Natural killer cell (primary cell): Measurements from ENCODE around the gene DCTN2. TPM values are rescaled to one million over a fixed set of nuclear protein-coding genes. Genes with fewer than 3 reads are reported as not detected.
"Not testable (repeated sequence)": the region's sequence is repeated elsewhere in the genome, so short reads cannot be mapped to it uniquely, and the experiment has no call there.

Experiments used
- ATAC-seq, 3 donors: fragments of 150-1000 bp in 2 of 3; fragments of 200-7000 bp in 1 of 3; cut with Tn5 transposase; 1 replicate in 1 of 3; 2 replicates in 2 of 3; pipeline ENCODE4 v1.10.0; 2021; ENCODE audit warnings: mild to moderate bottlenecking in 2 of 3, moderate library complexity in 2 of 3
- DNase-seq, 2 donors: peaks; one replicate each; pipeline versions ENCODE4 v3.0.0 to v3.0.0-alpha.2; 2013 to 2021; ENCODE audit warnings: mixed read lengths in 1 of 2
- H3K27ac ChIP-seq: one replicate; pipeline ENCODE4 v1.5.1; 2013; ENCODE audit warnings: mild to moderate bottlenecking, low read length
- H3K27me3 ChIP-seq: one replicate; pipeline ENCODE4 v1.6.1; 2013; ENCODE audit warnings: low read length; ENCODE audit not compliant: control insufficient read depth, insufficient read depth
- H3K36me3 ChIP-seq: one replicate; pipeline ENCODE4 v1.6.1; 2013; ENCODE audit warnings: low read length; ENCODE audit not compliant: control insufficient read depth, insufficient read depth
- H3K4me1 ChIP-seq: one replicate; pipeline ENCODE4 v1.6.1; 2013; ENCODE audit warnings: low read length; ENCODE audit not compliant: control insufficient read depth, insufficient read depth
- H3K4me3 ChIP-seq: one replicate; pipeline ENCODE4 v1.5.1; 2013; ENCODE audit warnings: low read length
- H3K9me3 ChIP-seq: one replicate; pipeline ENCODE4 v1.6.1; 2013; ENCODE audit warnings: low read length; ENCODE audit not compliant: control insufficient read depth, insufficient read depth
- H3K27ac Mint-ChIP-seq, 2 donors: one replicate each; pipeline ENCODE4 v1.8.0; 2022; ENCODE audit warnings: mild to moderate bottlenecking in 2 of 2, mixed read lengths in 2 of 2, moderate library complexity in 1 of 2
- H3K27me3 Mint-ChIP-seq, 2 donors: one replicate each; pipeline ENCODE4 v1.8.0; 2022; ENCODE audit warnings: low read depth in 2 of 2, mixed read lengths in 2 of 2
- H3K36me3 Mint-ChIP-seq: one replicate; pipeline ENCODE4 v1.8.0; 2022; ENCODE audit warnings: mixed read lengths
- H3K4me1 Mint-ChIP-seq, 2 donors: one replicate each; pipeline ENCODE4 v1.8.0; 2022; ENCODE audit warnings: mixed read lengths in 2 of 2
- H3K4me3 Mint-ChIP-seq: one replicate; pipeline ENCODE4 v1.8.0; 2022; ENCODE audit warnings: mild to moderate bottlenecking, moderate library complexity, mixed read lengths
- H3K9me3 Mint-ChIP-seq, 2 donors: one replicate each; pipeline ENCODE4 v1.8.0; 2022; ENCODE audit warnings: mixed read lengths in 2 of 2
- WGBS: methylation state at CpG from one replicate; pipeline ENCODE4 v1.1.7; 2013; ENCODE audit warnings: missing lambda C conversion rate; ENCODE audit not compliant: insufficient coverage; 5-methylcytosine and 5-hydroxymethylcytosine counted together
- intact Hi-C: fragments of 100-400 bp; cut with micrococcal nuclease; formaldehyde crosslinking; loops from one replicate; pipeline ENCODE4 v1.14.2; 2022
- total RNA-seq, 4 donors: library from RNA; stranded (reverse); fragments of 120-200 nt in 1 of 4; gene quantifications; one replicate each; pipeline versions ENCODE4 v1.2.3 to v1.2.4, GENCODE V29; 2013 to 2022
- TF ChIP-seq, protein P1 (sequence below): fragments of 200-600 bp; IDR thresholded peaks from one replicate; pipeline ENCODE4 v1.8.0; 2022; ENCODE audit warnings: antibody characterized with exemption

The DCTN2 gene
- total RNA-seq, 3 donors from 2014 or later (not counting 1 experiment from before 2014, with no cell fraction given) = 65.5 to 76.5 (median 71.8) TPM

- H3K36me3 ChIP-seq = no peaks in the 10 kb centered on the region
- no peak for ATAC-seq
- H3K36me3 Mint-ChIP-seq = no peaks in the 10 kb centered on the region
- H3K27ac Mint-ChIP-seq = no peak overlapping the region
- no peaks in the 10 kb centered on the region for H3K9me3 ChIP-seq
- WGBS = 89% methylated on average over 6 of the region's 6 CpGs
- no peaks in the 10 kb centered on the region for H3K4me1 Mint-ChIP-seq
- no peak overlapping the region for H3K4me3 Mint-ChIP-seq
- no peak overlapping the region for H3K4me3 ChIP-seq
- no peaks in the 10 kb centered on the region for H3K27me3 ChIP-seq
- TF ChIP-seq, protein P1, sequence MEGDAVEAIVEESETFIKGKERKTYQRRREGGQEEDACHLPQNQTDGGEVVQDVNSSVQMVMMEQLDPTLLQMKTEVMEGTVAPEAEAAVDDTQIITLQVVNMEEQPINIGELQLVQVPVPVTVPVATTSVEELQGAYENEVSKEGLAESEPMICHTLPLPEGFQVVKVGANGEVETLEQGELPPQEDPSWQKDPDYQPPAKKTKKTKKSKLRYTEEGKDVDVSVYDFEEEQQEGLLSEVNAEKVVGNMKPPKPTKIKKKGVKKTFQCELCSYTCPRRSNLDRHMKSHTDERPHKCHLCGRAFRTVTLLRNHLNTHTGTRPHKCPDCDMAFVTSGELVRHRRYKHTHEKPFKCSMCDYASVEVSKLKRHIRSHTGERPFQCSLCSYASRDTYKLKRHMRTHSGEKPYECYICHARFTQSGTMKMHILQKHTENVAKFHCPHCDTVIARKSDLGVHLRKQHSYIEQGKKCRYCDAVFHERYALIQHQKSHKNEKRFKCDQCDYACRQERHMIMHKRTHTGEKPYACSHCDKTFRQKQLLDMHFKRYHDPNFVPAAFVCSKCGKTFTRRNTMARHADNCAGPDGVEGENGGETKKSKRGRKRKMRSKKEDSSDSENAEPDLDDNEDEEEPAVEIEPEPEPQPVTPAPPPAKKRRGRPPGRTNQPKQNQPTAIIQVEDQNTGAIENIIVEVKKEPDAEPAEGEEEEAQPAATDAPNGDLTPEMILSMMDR = no peak
- no peak for DNase-seq
- H3K27me3 Mint-ChIP-seq = peaks cover 12 to 19% of the 10 kb centered on the region in 2 donors
- no peaks in the 10 kb centered on the region for H3K4me1 ChIP-seq
- H3K9me3 Mint-ChIP-seq = no peaks in the 10 kb centered on the region
- intact Hi-C loops = no loop called here
- H3K27ac ChIP-seq = no peak overlapping the region
Measured at GRCh38 chr12:57568838-57569237, 21.8 kb upstream of the DCTN2 start.

- Mint-ChIP-seq H3K4me3 (no peak overlapping the region), H3K9me3 (no peaks in the 10 kb centered on the region), H3K4me1 (no peaks in the 10 kb centered on the region), H3K27ac (no peak overlapping the region), H3K36me3 (no peaks in the 10 kb centered on the region), H3K27me3 (peaks cover 26 to 28% of the 10 kb centered on the region in 2 donors)
- no peak for ATAC-seq
- DNase-seq = no peak
- Histone ChIP-seq H3K27ac (no peak overlapping the region), H3K4me3 (no peak overlapping the region), H3K27me3 (peaks cover 3% of the 10 kb centered on the region), H3K36me3 (no peaks in the 10 kb centered on the region), H3K9me3 (no peaks in the 10 kb centered on the region), H3K4me1 (no peaks in the 10 kb centered on the region)
- intact Hi-C loops = no loop called here
- WGBS = 87% methylated on average over 6 of the region's 7 CpGs
- TF ChIP-seq, protein P1 = no peak
Measured at GRCh38 chr12:57564178-57564740, 17.3 kb upstream of the DCTN2 start.

DNA sequence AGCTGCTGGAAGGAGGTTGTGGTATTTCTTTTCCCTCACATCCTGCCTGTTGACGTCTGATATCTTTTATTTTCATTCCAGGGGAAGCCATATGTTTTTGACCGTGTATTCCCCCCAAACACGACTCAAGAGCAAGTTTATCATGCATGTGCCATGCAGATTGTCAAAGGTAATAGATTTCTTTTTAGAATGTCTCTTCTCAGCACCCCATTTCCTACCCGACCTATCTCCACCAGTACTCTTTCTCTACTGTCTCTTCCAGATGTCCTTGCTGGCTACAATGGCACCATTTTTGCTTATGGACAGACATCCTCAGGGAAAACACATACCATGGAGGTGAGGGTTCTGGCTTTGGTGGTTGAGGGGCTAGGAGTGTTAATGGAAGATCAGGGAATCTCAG is 16.4 kb upstream of the DCTN2 start:
- Mint-ChIP-seq H3K4me1 (no peaks in the 10 kb centered on the region), H3K27ac (no peak overlapping the region), H3K36me3 (no peaks in the 10 kb centered on the region), H3K4me3 (no peak overlapping the region), H3K9me3 (no peaks in the 10 kb centered on the region), H3K27me3 (peaks cover 25 to 28% of the 10 kb centered on the region in 2 donors)
- intact Hi-C loops = no loop called here
- Histone ChIP-seq H3K4me3 (no peak overlapping the region), H3K4me1 (no peaks in the 10 kb centered on the region), H3K36me3 (no peaks in the 10 kb centered on the region), H3K27ac (no peak overlapping the region), H3K27me3 (peaks cover 3% of the 10 kb centered on the region), H3K9me3 (no peaks in the 10 kb centered on the region)
- TF ChIP-seq, protein P1 = no peak
- DNase-seq = no peak
- no peak for ATAC-seq
- WGBS = 27% methylated on average over 4 of the region's 4 CpGs

DNA sequence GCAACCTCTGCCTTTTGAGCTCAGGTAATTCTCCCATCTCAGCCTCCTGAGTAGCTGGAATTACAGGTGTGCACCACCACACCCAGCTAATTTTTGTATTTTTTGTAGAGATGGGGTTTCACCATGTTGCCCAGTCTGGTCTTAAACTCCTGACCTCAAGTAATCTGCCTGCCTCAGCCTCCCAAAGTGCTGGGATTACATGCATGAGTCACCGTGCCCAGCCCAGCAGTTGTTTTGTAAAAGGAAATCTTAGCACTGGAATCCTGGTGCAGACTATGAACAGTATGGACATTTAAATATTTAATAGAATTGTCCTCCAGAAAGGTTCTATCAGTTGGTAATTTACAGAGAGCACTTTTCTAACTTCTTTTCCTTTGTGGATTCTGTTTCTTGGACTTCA is 14.1 kb upstream of the DCTN2 start:
- not testable (repeated sequence) for H3K36me3 Mint-ChIP-seq, ATAC-seq, H3K9me3 Mint-ChIP-seq

More for the DNA sequence above, 14.1 kb upstream of the DCTN2 start:
- intact Hi-C loops, H3K4me1 ChIP-seq, H3K27ac ChIP-seq, H3K36me3 ChIP-seq, H3K4me3 Mint-ChIP-seq, H3K27me3 ChIP-seq, DNase-seq, H3K4me1 Mint-ChIP-seq, H3K27ac Mint-ChIP-seq, H3K9me3 ChIP-seq, H3K4me3 ChIP-seq: not testable (repeated sequence)
- 67% methylated on average over 1 of the region's 1 CpG for WGBS
- peaks cover 28 to 29% of the 10 kb centered on the region in 2 donors for H3K27me3 Mint-ChIP-seq
